ENCODE measurements around the gene PKD2L1.
"Not testable (repeated sequence)": the region's sequence is repeated elsewhere in the genome, so short reads cannot be mapped to it uniquely, and the experiment has no call there.

Gene PKD2L1

GRCh38 chr10:100333661-100334440 is 3.8 kb upstream of the PKD2L1 start:
- DNase-seq: no peak

DNA sequence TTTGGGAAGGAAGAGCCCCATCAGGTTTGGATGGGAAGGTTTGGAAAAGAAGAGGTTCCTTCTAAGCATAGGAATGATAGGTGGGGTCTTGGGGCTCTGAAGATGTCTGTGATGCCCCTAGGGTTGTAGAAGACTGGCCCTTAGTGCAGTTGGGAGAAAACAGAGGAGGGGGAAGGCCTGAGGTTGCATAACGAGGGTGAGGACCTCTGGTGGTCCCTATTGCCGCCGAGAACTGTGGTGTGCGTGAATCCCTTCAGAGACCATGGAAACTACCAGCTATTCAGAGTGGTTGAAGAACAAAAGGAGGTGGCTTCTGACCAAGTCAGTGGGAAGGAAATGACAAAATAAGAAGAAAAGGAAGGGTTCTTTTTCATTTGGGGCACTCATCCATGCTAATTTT is 3.1 kb upstream of the PKD2L1 start:
- no peak for DNase-seq

GRCh38 chr10:100328198-100328597 is 1.8 kb downstream of the PKD2L1 start:
- no peak for DNase-seq

- DNase-seq: no peak
Measured at GRCh38 chr10:100327718-100328009, 2.4 kb downstream of the PKD2L1 start.

DNA sequence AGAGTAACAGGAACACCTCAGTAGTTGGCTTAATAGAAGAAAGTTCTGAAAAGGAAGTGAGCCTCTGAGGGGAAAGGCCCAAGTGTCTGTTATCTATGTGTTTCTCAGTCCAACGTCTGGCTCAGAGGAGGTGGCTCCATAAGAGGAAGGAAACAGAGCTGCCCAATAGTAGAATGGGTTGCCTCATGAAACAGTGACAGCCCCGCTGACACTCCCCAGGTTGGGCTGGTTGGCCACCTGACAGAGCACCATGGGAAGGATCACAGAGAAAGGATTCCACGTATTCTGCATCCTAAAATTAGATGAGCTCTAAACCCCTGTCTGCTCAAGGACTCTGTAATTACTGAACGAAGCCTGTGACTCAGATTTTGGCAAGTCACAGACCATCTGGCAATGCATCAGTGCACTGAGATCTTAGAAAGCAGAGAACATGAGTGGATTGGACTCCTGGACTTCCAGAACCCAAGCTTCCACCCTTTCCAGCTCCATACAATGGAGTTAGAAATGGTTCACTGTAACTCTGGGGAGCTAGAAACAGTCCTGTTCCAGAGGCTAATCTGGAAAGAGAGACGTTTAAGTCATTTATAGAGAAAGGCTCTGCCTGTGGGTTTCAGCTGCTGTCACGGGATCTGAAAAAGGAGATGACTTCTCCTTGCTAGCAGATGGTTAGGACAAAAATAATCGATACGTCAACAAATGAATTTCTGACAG is 2.9 kb downstream of the PKD2L1 start:
- DNase-seq: peak; percentile 28

GRCh38 chr10:100325158-100325557 is 4.9 kb downstream of the PKD2L1 start:
- DNase-seq: no peak

DNA sequence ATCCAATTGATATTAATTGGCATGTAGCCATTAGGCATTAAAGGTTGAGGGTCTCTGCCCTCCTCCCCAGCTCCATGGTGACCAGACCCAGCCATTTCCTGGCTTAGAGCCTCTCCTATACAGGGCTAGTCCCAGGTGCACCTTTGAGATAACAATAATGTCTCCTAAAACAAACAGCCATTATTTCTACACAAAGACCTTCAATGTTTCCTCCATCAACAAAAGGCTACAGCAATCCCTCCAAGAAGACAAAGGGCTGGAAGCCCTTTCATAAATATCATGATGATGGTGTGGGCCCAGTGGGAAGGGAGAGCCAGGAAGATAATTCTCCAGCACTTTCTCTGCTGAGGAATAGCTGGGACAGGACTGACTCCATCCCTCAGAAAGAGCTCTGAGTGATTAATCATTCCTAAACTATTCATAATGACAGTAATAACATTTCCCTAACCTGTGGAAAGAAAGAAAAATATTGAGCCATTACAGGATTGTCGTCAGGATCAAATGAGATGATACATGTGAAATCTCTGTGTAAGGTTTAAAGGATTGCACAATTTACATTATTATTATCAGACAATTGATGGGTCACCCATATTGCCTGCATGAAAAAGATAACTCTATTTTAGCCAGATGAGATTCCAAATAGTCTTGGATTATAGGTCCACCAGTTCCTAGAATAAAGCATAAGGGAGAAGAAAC is 10.2 kb downstream of the PKD2L1 start:
- no peak for DNase-seq

DNA sequence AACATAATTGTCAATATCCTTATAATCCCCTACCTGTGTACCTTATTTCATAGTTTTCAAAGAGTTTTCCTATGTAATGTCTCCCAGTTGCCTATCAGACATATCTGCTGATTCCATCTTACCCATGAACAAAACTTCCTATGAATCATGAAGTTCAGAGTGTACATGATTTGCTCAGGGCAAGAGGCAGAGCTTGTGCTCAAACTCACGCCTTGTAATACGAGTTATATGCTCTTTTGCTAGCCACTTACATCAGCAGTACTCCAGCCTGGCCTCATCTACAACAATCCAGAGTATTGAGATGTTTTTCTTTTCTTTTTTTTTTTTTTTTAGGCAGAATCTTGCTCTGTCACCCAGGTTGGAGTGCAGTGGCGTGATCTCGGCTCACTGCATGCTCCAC is 11.8 kb downstream of the PKD2L1 start:
- no peak for DNase-seq

DNA sequence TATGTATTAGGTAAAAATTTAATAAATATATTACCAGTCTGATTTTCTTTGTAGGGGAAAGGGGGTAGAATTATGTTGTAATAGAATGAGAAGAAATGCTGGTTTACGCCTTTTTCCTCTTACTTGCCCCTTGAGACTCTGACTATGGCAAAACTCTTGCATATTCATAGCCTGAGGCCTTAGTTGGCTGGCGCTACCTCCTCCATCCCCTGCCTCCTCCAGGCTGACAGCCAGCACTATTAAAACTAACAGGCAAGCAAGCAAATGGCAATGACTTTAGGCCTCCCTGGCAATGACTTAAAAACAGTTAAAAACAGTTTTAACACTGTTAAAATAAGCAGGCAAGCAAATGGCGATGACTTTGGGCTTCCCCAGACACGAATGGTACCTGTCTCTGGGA is 14.4 kb downstream of the PKD2L1 start:
- no peak for DNase-seq

- DNase-seq: no peak
Measured at GRCh38 chr10:100311298-100311697, 18.7 kb downstream of the PKD2L1 start.

- no peak for DNase-seq
Measured at GRCh38 chr10:100307684-100308083, 22.3 kb downstream of the PKD2L1 start.

- DNase-seq: no peak
Measured at GRCh38 chr10:100306861-100307260, 23.2 kb downstream of the PKD2L1 start.

GRCh38 chr10:100304414-100304813 is 25.6 kb downstream of the PKD2L1 start:
- DNase-seq: no peak

- DNase-seq: no peak
Measured at GRCh38 chr10:100303724-100304319, 26.2 kb downstream of the PKD2L1 start.

- DNase-seq: not testable (repeated sequence)
Measured at GRCh38 chr10:100301123-100301522, 28.9 kb downstream of the PKD2L1 start.

GRCh38 chr10:100297242-100297641 is 32.8 kb downstream of the PKD2L1 start:
- DNase-seq: no peak

DNA sequence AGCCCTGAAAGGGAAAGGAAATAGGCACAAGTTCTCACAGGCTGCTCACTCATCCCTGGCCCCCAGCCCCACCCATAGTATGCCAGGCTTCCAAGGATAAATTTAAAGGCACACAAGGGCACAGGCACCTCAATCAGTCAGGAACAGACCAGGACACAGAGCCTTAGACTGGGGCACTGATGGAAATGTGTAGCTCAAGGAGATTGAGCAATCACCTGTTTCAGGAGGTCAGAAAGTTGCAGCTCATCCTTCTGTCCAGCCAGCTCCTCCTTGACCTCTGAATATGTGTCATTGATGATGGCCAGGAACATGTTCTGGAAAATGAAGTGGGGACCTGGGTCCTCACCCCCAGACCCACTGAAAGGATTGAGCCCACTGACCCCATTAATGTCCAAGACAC is 37.0 kb downstream of the PKD2L1 start:
- no peak for DNase-seq

- not testable (repeated sequence) for DNase-seq
Measured at GRCh38 chr10:100292300-100292699, 37.7 kb downstream of the PKD2L1 start.

DNA sequence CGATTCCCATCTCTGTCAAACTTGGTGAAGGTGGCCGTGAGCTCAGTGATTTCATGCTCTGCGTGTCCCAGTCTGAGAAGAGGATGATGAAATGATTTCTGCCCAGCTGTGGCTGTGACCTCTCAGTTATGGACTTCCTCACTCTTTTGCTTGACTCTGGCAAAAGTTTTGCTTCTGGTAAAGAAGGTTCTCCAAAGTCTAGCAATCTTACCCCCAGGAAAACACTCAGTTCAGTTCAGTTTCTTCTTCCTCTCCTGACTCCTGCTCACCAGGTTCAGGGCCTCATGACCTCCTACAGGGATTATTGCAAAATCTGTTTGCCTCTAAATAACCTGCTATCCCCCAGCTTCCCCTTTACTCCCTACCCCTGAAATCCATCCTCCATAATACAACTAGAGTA is 38.7 kb downstream of the PKD2L1 start:
- DNase-seq: no peak

GRCh38 chr10:100289641-100290040 is 40.4 kb downstream of the PKD2L1 start:
- no peak for DNase-seq

- no peak for DNase-seq
Measured at GRCh38 chr10:100288196-100288595, 41.8 kb downstream of the PKD2L1 start.

DNA sequence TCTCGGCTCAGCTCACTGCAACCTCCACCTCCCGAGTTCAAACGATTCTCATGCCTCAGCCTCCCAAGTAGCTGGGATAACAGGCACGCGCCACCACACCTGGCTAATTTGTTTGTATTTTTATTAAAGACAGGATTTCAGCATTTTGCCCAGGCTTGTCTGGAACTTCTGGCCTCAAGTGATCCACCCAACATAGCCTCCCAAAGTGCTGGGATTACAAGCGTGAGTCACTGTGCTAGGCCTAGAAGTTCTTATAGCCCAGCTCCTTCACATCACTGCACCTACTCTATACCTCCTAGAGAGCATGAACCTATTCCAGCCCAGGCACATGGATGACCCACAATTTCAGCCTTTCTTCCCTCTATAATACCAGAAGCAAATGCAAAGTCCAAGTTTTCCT is 42.3 kb downstream of the PKD2L1 start:
- DNase-seq: no peak

Measured in CD4-positive, alpha-beta T cell treated with Interleukin-21 for 1 hour (primary cell).